Activated gamma-delta T cell (primary cell): Measurements from ENCODE around the gene PNMA8B.

Experiments
- DNase-seq: peaks from one replicate; lab custom pipeline; 2025; lab: John Stamatoyannopoulos, UW

Gene PNMA8B

DNA sequence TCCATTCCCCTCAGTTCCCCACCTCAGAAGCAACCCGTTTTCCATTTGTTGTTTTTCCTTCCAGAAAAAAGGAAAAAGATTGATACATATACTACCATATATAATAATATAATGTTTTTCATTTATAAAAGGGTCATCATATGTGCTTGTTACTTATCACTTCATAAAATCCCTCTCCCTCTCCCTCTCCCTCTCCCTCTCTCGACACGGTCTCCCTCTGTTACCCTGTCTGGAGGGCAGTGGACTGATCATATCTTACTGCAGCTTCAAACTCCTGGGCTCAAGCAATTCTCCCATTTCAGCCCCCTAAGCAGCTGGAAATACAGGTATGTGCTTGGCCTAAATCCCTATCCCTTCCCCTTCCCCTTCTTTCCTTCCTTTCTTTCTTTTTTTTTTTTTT, 41.4 kb downstream of the PNMA8B start:
- DNase-seq, result no peak

DNA sequence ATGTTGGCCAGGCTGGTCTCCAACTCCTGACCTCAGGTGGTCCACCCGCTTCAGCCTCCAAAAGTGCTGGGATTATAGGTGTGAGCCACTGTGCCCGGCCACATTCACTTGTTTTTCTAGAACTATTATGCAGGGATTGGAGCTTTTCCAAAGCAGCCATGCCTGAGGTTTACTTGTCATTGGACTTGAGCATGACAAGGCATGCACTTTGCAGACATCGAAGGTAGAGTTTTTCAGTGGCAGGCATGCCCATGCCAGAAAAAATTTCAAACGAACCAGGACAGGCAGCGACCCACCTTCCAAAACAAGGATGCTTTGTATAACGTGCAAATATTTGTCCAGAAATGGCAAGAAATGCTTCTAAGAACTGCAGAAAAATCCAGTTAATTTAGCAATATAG, 42.0 kb downstream of the PNMA8B start:
- no peak for DNase-seq

DNA sequence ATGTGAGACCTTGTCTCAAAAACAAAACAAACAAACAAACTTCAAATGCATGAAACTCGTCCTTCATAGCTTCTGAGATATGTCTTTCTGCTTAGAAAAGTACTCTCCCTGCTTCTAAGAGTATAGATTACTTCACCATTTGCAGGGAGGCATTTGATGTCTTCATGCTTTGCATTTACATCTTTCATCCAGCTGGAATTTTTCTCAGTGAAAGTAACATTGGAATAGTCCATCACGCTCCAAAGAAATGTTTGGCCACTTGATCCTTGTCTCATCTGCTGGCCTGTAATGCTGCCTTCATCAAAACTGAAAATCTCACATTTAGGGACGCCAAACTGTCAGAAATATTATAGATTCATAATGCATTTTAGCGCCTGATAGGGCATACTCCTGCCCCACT, 43.5 kb downstream of the PNMA8B start:
- no peak for DNase-seq

DNA sequence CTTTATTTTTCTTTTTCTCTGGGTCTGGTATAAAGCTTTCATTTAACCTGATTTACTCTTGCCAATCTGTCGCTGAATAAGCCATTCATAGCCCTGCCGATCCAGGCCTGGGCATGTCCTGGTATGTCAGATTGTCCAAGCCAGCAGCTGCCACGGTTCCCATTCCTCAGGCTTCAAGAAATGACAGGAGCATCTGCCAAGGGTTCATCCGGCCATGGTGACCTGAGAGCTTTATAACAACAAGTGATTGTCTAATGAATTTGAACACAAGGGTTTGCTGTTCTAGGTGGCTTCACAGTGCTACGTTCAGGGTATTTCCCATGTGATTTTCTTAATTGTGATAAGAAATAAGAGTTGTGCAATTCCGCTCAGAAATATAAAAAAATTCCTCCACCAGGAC, 44.3 kb downstream of the PNMA8B start:
- DNase-seq, result no peak

DNA sequence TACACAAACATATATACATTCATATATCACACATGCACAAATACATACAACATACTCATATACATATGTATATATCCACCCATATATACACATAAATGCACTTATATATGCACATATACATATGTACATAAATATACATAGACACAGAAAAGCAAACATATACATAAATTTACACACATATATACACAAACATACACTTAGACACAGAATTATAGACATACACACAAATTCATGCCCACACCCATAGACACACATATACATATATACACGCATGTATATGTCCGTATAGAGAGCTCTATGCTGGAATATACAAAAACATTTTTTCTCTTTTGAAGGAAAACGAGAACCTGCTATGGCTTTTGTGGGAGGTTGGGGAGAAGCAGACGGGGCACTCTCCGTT, 44.9 kb downstream of the PNMA8B start:
- no peak for DNase-seq

DNA sequence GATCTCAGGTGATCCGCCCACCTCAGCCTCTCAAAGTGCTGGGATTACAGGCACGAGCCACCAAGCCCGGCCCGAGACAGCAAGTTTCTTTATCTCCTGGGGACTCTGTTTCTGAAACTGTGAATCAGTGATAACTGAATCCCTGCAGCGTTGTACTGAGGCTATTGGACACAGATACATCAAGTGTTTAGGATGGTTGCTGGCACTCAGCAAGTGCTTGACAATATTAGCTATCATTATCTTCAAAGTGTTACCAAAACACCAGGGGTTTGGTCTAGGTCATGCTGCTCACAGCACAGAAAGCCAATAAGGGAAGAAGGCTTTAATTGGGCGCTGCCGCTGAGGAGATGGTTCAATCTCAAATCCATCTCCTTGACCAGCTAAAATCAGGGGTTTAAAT, 46.4 kb downstream of the PNMA8B start:
- no peak for DNase-seq

DNA sequence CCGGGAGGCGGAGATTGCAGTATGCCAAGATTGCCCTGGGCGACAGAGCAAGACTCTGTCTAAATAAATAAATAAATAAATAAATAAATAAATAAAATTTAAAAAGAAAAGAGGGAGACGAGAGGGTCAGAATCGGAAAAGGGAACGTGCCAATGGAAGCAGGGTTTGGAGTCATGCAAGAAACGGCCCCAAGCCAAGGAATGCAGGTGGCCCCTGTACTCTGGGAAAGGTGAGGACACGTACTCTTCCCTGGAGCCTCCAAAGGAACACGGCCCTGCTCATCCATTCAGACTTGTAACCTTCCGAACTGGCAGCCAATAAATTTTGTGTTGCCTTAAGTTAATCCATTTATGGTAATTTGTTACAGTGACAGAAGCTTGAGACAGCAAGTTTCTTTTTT, 47.1 kb downstream of the PNMA8B start:
- no peak for DNase-seq

DNA sequence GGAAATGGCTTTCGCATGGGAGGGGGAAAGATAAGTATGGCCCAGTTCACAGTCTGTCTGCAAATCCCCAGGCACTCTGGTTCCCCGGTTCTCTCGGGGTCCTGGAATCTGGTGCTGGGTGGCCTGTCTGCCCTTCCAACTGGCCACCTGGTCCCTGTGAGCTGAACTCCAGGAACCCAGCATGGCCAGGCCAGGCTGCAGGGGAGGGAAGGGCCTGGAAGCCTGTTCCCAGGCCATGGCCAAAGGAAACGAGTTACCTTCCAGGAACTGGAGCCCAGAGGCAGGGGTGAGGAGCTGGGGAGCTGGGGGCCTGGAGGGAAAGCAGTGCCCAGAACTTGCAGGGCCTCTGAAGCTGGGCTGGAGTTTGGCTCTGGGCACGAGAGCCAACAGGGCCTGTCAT, 47.8 kb downstream of the PNMA8B start:
- no peak for DNase-seq

DNA sequence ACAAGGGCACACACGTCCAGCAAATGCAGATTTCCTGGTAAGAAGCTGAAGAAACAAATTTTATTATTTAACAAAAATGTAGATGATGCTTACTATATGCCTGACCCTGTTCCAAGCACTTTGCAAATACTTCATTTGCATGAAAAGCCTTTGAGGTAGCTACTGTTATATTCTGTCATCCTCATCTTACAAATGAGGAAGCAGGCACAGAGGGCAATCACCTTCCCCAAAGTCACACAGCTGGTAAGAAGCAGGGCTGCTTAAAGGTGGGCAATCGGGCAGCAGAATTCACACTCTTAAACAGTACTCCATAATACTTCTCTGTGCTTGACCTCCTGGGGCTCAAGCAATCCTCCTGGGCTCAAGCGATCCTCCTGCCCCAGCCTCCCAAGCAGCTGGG, 48.7 kb downstream of the PNMA8B start:
- no peak for DNase-seq

DNA sequence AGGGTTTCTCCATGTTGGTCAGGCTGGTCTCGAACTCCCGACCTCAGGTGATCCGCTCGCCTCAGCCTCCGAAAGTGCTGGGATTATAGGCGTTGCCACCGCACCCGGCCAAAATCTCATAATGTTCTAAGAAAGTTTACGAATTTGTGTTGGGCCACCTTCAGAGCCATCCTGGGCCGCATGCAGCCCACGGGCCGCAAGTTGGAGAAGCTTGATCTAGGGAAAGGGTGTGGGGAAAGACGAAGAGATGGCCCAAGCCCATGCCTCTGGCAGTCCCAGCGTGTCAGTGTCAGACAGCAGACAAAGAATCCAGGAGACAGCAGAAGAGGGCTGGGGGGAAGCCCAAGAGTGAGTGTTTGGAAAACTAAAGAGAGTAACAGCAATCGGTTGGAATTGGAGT, 49.6 kb downstream of the PNMA8B start:
- DNase-seq, result no peak

DNA sequence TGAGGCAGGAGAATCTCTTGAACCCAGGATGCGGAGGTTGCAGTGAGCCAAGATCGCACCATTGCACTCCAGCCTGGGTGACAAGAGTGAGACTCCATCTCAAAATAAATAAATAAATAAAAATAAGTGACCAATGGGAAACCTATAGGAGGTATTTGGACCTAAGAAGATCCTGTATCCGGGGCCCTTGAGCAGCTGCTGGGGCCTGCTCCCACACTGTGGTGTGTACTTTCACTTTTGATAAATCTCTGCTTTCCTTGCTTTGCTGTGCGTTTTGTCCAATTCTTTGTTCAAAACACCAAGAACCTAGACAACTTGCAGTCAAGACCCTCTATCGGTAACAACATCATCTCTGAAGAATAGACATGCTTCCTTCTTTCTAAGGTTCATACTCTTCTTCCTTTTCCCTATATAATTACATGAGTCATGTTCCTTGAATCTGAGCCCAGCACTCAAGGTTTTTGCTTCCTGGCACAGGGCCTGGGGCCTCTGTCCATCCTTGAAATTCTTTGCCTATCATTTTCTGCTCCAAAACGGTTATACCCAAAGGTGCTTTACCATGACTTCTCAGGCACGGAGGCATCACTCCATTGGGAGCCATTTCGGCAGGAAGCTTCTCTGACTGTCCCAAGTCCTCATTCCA, 52.7 kb downstream of the PNMA8B start:
- DNase-seq, result no peak

DNA sequence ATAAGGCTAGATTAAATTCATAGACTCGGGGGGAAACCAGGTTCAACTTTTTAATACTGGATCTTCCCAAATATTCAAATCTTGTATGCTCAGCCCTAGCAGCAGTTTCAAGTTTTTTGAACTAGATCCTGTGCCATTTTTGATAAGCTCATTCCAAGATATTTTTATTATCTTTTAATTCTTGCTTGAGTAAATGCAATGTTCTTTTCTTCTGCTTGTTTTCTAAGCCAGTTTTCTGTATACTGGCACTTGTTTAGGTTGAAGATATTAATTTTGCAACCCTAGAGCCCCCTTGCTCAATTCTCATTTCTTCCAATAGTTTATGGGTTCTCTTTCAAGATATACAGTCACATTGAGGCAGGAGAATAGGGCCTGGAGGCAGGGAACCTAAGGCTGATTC, 53.8 kb downstream of the PNMA8B start:
- DNase-seq, result no peak
